HepG2 (cell line): ENCODE data around the gene MAPK12. TPM values are rescaled to one million over a fixed set of nuclear protein-coding genes. Genes with fewer than 3 reads are reported as not detected.
A peak's percentile ranks its signal among the peaks of the same experiment; 100 is the strongest.

Experiments used
- AGO1 ChIP-seq: fragments of 200-400 bp; formaldehyde crosslinking; IDR thresholded peaks from 2 replicates; pipeline ENCODE4 v1.6.1; 2017; ENCODE audit warnings: mild to moderate bottlenecking, low read depth, low read length, moderate library complexity; ENCODE audit not compliant: poor library complexity, severe bottlenecking
- ARHGAP35 ChIP-seq: sonication (generic); formaldehyde crosslinking; IDR thresholded peaks from 2 replicates; pipeline ENCODE4 v1.9.0; 2022; ENCODE audit warnings: mild to moderate bottlenecking, inconsistent platforms, moderate library complexity, missing genetic modification reagents, borderline replicate concordance
- ARID2 ChIP-seq: sonication (generic); formaldehyde crosslinking; IDR thresholded peaks from 2 replicates; pipeline ENCODE4 v1.8.1; 2022; ENCODE audit warnings: mild to moderate bottlenecking, missing genetic modification reagents, borderline replicate concordance
- IRX3 ChIP-seq: sonication (generic); formaldehyde crosslinking; IDR thresholded peaks from 2 replicates; pipeline ENCODE4 v1.8.1; 2023; ENCODE audit warnings: mild to moderate bottlenecking, low read depth, missing genetic modification reagents, borderline replicate concordance
- NCOA5 ChIP-seq: sonication (generic); formaldehyde crosslinking; IDR thresholded peaks from 2 replicates; pipeline ENCODE4 v1.4.0; 2020; ENCODE audit warnings: missing genetic modification reagents
- POLR2G ChIP-seq: fragments of 200-400 bp; formaldehyde crosslinking; IDR thresholded peaks from 2 replicates; pipeline ENCODE4 v1.6.1; 2018; ENCODE audit warnings: mild to moderate bottlenecking, low read depth, low read length, moderate library complexity
- PPARG ChIP-seq: conservative IDR thresholded peaks from 2 replicates; pipeline ENCODE4 v1.6.1; 2016; ENCODE audit warnings: missing biosample characterization, missing genetic modification reagents
- RFXAP ChIP-seq: sonication (generic); formaldehyde crosslinking; IDR thresholded peaks from 2 replicates; pipeline ENCODE4 v1.4.0; 2020; ENCODE audit warnings: missing genetic modification reagents, borderline replicate concordance
- SETDB1 ChIP-seq: sonication (generic); formaldehyde crosslinking; IDR thresholded peaks from 2 replicates; pipeline ENCODE4 v1.5.1; 2020; ENCODE audit warnings: missing genetic modification reagents, mild to moderate bottlenecking, borderline replicate concordance
- ZC3H13 ChIP-seq: sonication (generic); formaldehyde crosslinking; IDR thresholded peaks from 2 replicates; pipeline ENCODE4 v1.8.1; 2023; ENCODE audit warnings: mild to moderate bottlenecking, missing genetic modification reagents, moderate library complexity
- ZNF616 ChIP-seq: sonication (generic); formaldehyde crosslinking; IDR thresholded peaks from 2 replicates; pipeline ENCODE4 v1.5.0; 2020; ENCODE audit warnings: low read depth, mild to moderate bottlenecking, missing genetic modification reagents
- polyA plus RNA-seq, 8 experiments: library from polyadenylated mRNA; depleted of rRNA in 3 of 8; stranded (reverse) in 7 of 8; unstranded in 1 of 8; fragments of >200 nt; fragmentation: Illumina TruSeq in 4 of 8; extraction: Trizol in 4 of 8; gene quantifications; 2 replicates each; pipeline versions ENCODE4 v1.2.1 to v1.2.3, GENCODE V29; 2011 to 2016; ENCODE audit warnings: low read depth in 4 of 8, missing spikeins in 1 of 8, mixed read lengths in 1 of 8; ENCODE audit not compliant: insufficient read depth in 1 of 8
- total RNA-seq, 5 experiments: library from RNA; depleted of rRNA; stranded (reverse); fragments of >200 nt; fragmentation: Illumina TruSeq; extraction: Trizol; gene quantifications; 2 replicates each; pipeline ENCODE4 v1.2.3, GENCODE V29; 2016; ENCODE audit warnings: low read depth in 1 of 5
- TF ChIP-seq, protein P1 (sequence below): sonication (generic); formaldehyde crosslinking; IDR thresholded peaks from 2 replicates; pipeline ENCODE4 v1.4.0; 2020; ENCODE audit warnings: missing genetic modification reagents
- TF ChIP-seq, protein P2 (sequence below): sonication (generic); formaldehyde crosslinking; IDR thresholded peaks from 2 replicates; pipeline ENCODE4 v1.4.0; 2020; ENCODE audit warnings: missing genetic modification reagents
- TF ChIP-seq, protein P3 (sequence below): sonication (generic); formaldehyde crosslinking; conservative IDR thresholded peaks from 2 replicates; pipeline ENCODE4 v1.8.1; 2023; ENCODE audit warnings: missing genetic modification reagents
- TF ChIP-seq, protein P4 (sequence below): IDR thresholded peaks from 2 replicates; pipeline ENCODE4 v1.6.1; 2016; ENCODE audit warnings: low read depth

The MAPK12 gene
- total and polyA plus RNA-seq, 2 of the 13 experiments (the other 11 are each of a cell fraction or from before 2014, with no cell fraction given) = 22.2 to 23.3 TPM

DNA sequence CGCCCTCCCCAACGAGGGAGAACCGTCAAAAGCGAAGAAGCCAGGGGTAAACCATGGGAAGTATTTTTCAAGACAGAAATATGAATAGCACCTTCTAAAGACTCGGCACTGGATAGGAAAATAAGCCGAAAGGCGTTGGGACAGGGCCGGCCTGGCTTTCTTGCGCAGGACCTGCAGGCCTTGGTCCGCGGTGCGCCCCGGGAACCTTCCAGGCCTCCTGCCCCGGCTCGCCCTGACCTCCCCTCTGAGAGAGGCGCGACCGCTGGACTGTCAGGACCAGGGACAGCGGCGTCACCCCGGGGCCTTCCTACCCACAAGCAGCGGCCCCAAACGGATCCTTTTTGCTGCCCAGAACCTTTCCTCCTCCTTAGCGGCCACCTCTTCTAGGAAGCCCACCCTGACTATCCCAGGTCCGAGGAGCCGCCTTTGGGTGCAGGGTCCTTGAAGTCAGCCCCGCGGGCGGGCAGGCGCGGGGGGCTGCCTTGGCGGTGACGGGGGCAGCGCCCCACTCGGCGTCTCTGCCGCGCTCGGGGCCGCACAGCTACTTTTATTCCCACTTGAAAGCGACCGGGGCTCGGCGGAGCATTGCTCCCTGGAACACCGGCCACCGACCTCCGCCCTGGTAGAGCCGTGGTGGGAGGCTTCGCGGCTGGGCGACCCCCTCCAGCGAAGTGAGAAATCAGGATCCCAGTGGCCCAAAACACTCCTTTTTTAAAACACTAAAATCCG lies 9.3 kb upstream of the MAPK12 start (continued):
- TF ChIP-seq, protein P1, sequence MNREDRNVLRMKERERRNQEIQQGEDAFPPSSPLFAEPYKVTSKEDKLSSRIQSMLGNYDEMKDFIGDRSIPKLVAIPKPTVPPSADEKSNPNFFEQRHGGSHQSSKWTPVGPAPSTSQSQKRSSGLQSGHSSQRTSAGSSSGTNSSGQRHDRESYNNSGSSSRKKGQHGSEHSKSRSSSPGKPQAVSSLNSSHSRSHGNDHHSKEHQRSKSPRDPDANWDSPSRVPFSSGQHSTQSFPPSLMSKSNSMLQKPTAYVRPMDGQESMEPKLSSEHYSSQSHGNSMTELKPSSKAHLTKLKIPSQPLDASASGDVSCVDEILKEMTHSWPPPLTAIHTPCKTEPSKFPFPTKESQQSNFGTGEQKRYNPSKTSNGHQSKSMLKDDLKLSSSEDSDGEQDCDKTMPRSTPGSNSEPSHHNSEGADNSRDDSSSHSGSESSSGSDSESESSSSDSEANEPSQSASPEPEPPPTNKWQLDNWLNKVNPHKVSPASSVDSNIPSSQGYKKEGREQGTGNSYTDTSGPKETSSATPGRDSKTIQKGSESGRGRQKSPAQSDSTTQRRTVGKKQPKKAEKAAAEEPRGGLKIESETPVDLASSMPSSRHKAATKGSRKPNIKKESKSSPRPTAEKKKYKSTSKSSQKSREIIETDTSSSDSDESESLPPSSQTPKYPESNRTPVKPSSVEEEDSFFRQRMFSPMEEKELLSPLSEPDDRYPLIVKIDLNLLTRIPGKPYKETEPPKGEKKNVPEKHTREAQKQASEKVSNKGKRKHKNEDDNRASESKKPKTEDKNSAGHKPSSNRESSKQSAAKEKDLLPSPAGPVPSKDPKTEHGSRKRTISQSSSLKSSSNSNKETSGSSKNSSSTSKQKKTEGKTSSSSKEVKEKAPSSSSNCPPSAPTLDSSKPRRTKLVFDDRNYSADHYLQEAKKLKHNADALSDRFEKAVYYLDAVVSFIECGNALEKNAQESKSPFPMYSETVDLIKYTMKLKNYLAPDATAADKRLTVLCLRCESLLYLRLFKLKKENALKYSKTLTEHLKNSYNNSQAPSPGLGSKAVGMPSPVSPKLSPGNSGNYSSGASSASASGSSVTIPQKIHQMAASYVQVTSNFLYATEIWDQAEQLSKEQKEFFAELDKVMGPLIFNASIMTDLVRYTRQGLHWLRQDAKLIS = no peak
- peak; percentile 78 for TF ChIP-seq ZC3H13 (CRISPR knock-in tag)
- peak; percentile 78; the same call in 1 of the 2 replicates for TF ChIP-seq ZNF616 (CRISPR knock-in tag)
- 0 out of 2 replicates have a peak, but pooled peaks have one; percentile 34 for TF ChIP-seq PPARG (CRISPR knock-in tag)
- TF ChIP-seq ARID2 (CRISPR knock-in tag) = 0 out of 2 replicates have a peak, but pooled peaks have one; percentile 68
- TF ChIP-seq RFXAP (CRISPR knock-in tag) = peak; percentile 58; the same call in 1 of the 2 replicates
- TF ChIP-seq ARHGAP35 (CRISPR knock-in tag) = no peak
- TF ChIP-seq, protein P2, sequence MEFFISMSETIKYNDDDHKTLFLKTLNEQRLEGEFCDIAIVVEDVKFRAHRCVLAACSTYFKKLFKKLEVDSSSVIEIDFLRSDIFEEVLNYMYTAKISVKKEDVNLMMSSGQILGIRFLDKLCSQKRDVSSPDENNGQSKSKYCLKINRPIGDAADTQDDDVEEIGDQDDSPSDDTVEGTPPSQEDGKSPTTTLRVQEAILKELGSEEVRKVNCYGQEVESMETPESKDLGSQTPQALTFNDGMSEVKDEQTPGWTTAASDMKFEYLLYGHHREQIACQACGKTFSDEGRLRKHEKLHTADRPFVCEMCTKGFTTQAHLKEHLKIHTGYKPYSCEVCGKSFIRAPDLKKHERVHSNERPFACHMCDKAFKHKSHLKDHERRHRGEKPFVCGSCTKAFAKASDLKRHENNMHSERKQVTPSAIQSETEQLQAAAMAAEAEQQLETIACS (CRISPR knock-in tag) = no peak
- TF ChIP-seq, protein P3, sequence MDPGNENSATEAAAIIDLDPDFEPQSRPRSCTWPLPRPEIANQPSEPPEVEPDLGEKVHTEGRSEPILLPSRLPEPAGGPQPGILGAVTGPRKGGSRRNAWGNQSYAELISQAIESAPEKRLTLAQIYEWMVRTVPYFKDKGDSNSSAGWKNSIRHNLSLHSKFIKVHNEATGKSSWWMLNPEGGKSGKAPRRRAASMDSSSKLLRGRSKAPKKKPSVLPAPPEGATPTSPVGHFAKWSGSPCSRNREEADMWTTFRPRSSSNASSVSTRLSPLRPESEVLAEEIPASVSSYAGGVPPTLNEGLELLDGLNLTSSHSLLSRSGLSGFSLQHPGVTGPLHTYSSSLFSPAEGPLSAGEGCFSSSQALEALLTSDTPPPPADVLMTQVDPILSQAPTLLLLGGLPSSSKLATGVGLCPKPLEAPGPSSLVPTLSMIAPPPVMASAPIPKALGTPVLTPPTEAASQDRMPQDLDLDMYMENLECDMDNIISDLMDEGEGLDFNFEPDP = no peak
- TF ChIP-seq POLR2G = no peak
- no peak for TF ChIP-seq AGO1
- TF ChIP-seq, protein P4, sequence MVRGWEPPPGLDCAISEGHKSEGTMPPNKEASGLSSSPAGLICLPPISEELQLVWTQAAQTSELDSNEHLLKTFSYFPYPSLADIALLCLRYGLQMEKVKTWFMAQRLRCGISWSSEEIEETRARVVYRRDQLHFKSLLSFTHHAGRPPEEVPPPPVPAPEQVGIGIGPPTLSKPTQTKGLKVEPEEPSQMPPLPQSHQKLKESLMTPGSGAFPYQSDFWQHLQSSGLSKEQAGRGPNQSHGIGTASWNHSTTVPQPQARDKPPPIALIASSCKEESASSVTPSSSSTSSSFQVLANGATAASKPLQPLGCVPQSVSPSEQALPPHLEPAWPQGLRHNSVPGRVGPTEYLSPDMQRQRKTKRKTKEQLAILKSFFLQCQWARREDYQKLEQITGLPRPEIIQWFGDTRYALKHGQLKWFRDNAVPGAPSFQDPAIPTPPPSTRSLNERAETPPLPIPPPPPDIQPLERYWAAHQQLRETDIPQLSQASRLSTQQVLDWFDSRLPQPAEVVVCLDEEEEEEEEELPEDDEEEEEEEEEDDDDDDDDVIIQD = no peak
- TF ChIP-seq NCOA5 (CRISPR knock-in tag) = no peak
- peak; percentile 80; the same call in 1 of the 2 replicates for TF ChIP-seq IRX3 (CRISPR knock-in tag)
- no peak for TF ChIP-seq SETDB1 (CRISPR knock-in tag)
